ENCODE results near the gene PRPF40A. TPM values are rescaled to one million over a fixed set of nuclear protein-coding genes. Genes with fewer than 3 reads are reported as not detected.

Gene PRPF40A
- total and polyA plus RNA-seq, 2 of the 8 experiments (the other 6 are each of a cell fraction or from before 2014, with no cell fraction given), result 85.5 to 176 TPM

- TF ChIP-seq CHD7 (IDR thresholded peaks at IDR 0.05; ENCODE audit: insufficient replicate concordance, low read length) (no peak), RAD21 (IDR thresholded peaks at IDR 0.05 in 1 of 2, conservative IDR thresholded peaks at IDR 0.05 in 1 of 2; ENCODE audit: low read depth in 2 of 2, low read length in 2 of 2) (no peak), CTBP2 (IDR thresholded peaks at IDR 0.05; ENCODE audit: borderline replicate concordance, insufficient read depth, insufficient read length, low read length) (peak; percentile 10), E2F6 (IDR thresholded peaks at IDR 0.05) (no peak), MAFK (IDR thresholded peaks at IDR 0.05; ENCODE audit: low read depth, low read length) (no peak)
These were observed at the start of gene PRPF40A (continued) for GRCh38 chr2:152717228-152718075.

Measured in H1 (cell line).